ENCODE data around the gene PKHD1.

PKHD1 gene

DNA sequence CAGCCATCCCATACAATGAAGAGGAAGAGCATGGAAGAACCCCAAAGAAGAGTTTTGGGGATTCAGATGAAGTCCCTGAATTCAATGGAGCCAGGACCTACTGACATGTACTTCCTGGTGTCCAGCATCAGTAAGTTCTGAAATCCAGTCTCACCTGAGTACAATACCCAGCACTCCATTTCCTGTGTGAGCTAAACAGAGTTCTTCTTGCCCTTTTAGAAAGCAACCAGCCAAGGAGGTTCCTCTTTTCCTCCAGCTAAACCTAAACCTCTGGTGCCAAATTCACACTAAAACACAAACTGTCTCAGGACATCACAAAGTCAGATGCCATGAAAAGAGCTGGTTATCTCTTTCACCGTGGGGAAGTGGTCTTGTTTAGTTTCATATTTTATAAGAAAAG lies 71.5 kb downstream of the PKHD1 start:
- H3K4me3 ChIP-seq (ENCODE audit: low read length): no peak overlapping the region
- no peak for TF ChIP-seq CTCF (conservative IDR thresholded peaks at IDR 0.05; ENCODE audit: low read depth, low read length)
- no peak for DNase-seq (ENCODE audit: low read depth)

- DNase-seq (ENCODE audit: low read depth): no peak
- no peak for TF ChIP-seq CTCF (conservative IDR thresholded peaks at IDR 0.05; ENCODE audit: low read depth, low read length)
Measured at GRCh38 chr6:52014391-52014790, 73.0 kb downstream of the PKHD1 start.

DNA sequence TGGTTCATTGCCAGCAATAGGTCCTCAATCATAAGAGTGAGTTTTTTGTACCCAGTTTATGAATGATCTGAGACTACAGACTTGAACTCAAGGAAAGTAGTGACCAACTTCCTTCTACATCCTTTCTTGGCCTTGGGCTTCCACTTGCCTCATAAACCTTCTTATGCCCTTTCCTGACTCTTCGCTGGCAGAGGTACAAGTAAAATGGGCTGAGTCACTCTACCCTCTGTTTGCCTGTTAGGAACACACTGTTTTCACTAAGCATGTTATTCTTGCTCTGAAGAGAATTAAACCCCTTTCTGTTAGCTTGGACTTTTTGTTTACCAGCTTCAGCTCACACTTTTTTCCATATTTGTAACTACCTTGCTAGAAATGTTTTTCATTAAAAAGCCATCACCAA lies 74.4 kb downstream of the PKHD1 start:
- H3K4me3 ChIP-seq (ENCODE audit: low read length): no peak overlapping the region
- TF ChIP-seq CTCF (conservative IDR thresholded peaks at IDR 0.05; ENCODE audit: low read depth, low read length): no peak
- no peak for DNase-seq (ENCODE audit: low read depth)

More at GRCh38 chr6:52014391-52014790, 73.0 kb downstream of the PKHD1 start:
- no peak overlapping the region for H3K4me3 ChIP-seq (ENCODE audit: low read length)

- H3K4me3 ChIP-seq (ENCODE audit: low read length): no peak overlapping the region
- DNase-seq (ENCODE audit: low read depth): no peak
- TF ChIP-seq CTCF (conservative IDR thresholded peaks at IDR 0.05; ENCODE audit: low read depth, low read length): no peak
Measured at GRCh38 chr6:52012582-52012981, 74.8 kb downstream of the PKHD1 start.

- H3K4me3 ChIP-seq (ENCODE audit: low read length): no peak overlapping the region
- DNase-seq (ENCODE audit: low read depth): no peak
- no peak for TF ChIP-seq CTCF (conservative IDR thresholded peaks at IDR 0.05; ENCODE audit: low read depth, low read length)
Measured at GRCh38 chr6:52010806-52011205, 76.6 kb downstream of the PKHD1 start.

GRCh38 chr6:52010145-52010544 lies 77.3 kb downstream of the PKHD1 start:
- no peak for DNase-seq (ENCODE audit: low read depth)
- H3K4me3 ChIP-seq (ENCODE audit: low read length): no peak overlapping the region
- TF ChIP-seq CTCF (conservative IDR thresholded peaks at IDR 0.05; ENCODE audit: low read depth, low read length): no peak

DNA sequence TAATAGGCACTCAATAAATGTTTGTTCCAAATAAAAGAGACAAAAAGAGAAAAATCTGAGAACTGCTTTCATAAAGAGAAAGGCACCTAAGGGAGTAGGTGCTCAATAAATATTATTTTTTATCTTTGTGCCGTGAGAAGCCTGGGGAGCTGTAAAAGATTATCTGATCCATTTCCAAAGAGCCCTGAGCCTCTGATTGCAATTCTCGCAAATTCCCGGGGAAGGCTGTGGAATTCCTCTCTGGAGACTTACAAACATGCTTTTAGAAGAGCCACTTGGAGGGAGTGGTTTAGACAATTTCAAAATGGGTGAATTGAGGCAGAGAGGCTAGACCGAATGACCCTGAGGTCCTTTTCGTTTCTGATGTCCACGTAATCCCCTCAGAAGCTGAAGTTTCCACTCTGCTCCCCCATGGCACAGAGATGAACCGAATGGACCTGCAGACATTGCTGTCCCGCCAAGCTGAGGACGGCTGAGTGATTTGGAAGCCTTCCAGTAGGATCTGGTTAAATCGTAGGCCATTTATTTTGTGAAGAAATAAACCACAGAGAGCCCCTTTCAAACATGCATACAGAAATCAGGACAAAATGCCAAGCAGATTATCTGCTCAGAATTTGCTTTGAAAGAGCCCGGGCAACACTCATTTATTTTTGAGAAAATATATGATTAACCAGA lies 77.8 kb downstream of the PKHD1 start:
- no peak for DNase-seq (ENCODE audit: low read depth)
- H3K4me3 ChIP-seq (ENCODE audit: low read length): no peak overlapping the region
- no peak for TF ChIP-seq CTCF (conservative IDR thresholded peaks at IDR 0.05; ENCODE audit: low read depth, low read length)

Data from retinal pigment epithelial cell (primary cell).